ENCODE results near the gene ADAMTS17. TPM values are rescaled to one million over a fixed set of nuclear protein-coding genes. Genes with fewer than 3 reads are reported as not detected.

Gene ADAMTS17
- total RNA-seq, 4 donors from 2014 or later: 6.0 to 17.6 (median 8.2) TPM

DNA sequence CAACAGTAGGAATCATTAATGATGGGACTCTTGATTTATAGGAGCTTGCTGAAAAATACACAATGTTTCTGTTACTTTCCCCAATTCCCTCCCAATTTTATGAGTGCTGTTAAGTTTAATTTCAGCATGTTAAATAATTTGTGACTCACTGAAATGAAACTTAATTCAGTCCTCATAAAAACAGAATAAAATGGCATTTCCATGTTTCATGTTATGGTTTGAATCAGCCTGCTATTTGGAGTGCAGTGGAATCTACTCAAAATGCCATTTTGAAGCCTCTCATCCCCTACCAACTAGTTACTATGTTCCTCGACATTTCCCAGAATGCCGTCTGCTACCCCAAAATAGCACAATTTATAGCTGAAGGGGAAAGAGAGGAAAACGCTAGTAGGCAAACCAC, 237.5 kb downstream of the ADAMTS17 start:
- WGBS, 2 donors (ENCODE audit: low coverage in 1 of 2): 75 to 90% methylated on average over 3 of the region's 3 CpGs
- Histone ChIP-seq H3K27ac (no peak overlapping the region), H3K4me3 (no peak overlapping the region), H3K4me1 (no peaks in the 10 kb centered on the region), H3K27me3 (no peaks in the 10 kb centered on the region), H3K9me3 (no peaks in the 10 kb centered on the region), H3K36me3 (no peaks in the 10 kb centered on the region)
- intact Hi-C loops (cut with DNase I; ENCODE audit: low total_unique reads): no loop called here
- TF ChIP-seq POLR2A (IDR thresholded peaks at IDR 0.05) (no peak), POLR2AphosphoS5 (IDR thresholded peaks at IDR 0.05) (no peak), CTCF (IDR thresholded peaks at IDR 0.05) (no peak), EP300 (IDR thresholded peaks at IDR 0.05; ENCODE audit: low read depth) (no peak)
- in situ Hi-C loops (cut with MboI; ENCODE audit: low pct_ligation_motif_present in 1 of 4, low pct_unique_long_range_greater_than_20kb in 1 of 4, low sequenced_read_pairs in 3 of 4): no loop called here
- DNase-seq: no peak

DNA sequence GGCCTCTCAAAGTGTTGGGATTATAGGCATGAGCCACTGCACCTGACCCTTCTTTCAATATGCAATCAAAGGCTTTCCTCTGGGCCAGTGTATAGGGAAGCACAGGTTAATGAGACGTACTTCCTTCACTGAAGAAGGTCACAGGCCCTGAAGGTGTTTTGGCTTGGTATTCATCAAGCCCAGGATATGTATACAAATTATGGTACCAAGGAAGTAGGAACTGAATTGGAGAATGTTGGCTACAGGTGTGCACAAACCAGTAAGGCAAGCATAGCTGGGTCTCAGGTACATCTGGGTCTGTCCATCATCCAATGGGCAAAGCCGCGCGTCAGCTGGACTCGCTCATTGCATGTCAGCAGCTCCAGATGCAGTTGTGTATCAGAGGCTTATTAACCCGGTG, 237.9 kb downstream of the ADAMTS17 start:
- TF ChIP-seq CTCF (IDR thresholded peaks at IDR 0.05) (no peak), POLR2AphosphoS5 (IDR thresholded peaks at IDR 0.05) (no peak)
- H3K9me3 ChIP-seq: no peaks in the 10 kb centered on the region
- H3K36me3 ChIP-seq: no peaks in the 10 kb centered on the region
- in situ Hi-C loops (cut with MboI; ENCODE audit: low pct_ligation_motif_present in 1 of 4, low pct_unique_long_range_greater_than_20kb in 1 of 4, low sequenced_read_pairs in 3 of 4) (no loop called here), intact Hi-C loops (cut with DNase I; ENCODE audit: low total_unique reads) (no loop called here)
- DNase-seq: no peak
- H3K4me3 ChIP-seq: no peak overlapping the region
- WGBS, 2 donors (ENCODE audit: low coverage in 1 of 2): 71 to 94% methylated on average over 1 to 6 of the region's 6 CpGs
- H3K27me3 ChIP-seq: no peaks in the 10 kb centered on the region
- no peak overlapping the region for H3K27ac ChIP-seq
- no peaks in the 10 kb centered on the region for H3K4me1 ChIP-seq

GRCh38 chr15:100101426-100102089, 240.2 kb downstream of the ADAMTS17 start:
- WGBS, 2 donors (ENCODE audit: low coverage in 1 of 2): 88 to 93% methylated on average over 4 to 12 of the region's 12 CpGs
- Histone ChIP-seq H3K4me1 (no peaks in the 10 kb centered on the region), H3K27me3 (no peaks in the 10 kb centered on the region), H3K27ac (no peak overlapping the region), H3K4me3 (no peak overlapping the region), H3K9me3 (no peaks in the 10 kb centered on the region), H3K36me3 (no peaks in the 10 kb centered on the region)
- intact Hi-C loops (cut with DNase I; ENCODE audit: low total_unique reads) (no loop called here), in situ Hi-C loops (cut with MboI; ENCODE audit: low pct_ligation_motif_present in 1 of 4, low pct_unique_long_range_greater_than_20kb in 1 of 4, low sequenced_read_pairs in 3 of 4) (no loop called here)
- no peak for DNase-seq
- TF ChIP-seq EP300 (IDR thresholded peaks at IDR 0.05; ENCODE audit: low read depth) (no peak), CTCF (IDR thresholded peaks at IDR 0.05) (no peak), POLR2A (IDR thresholded peaks at IDR 0.05) (no peak), POLR2AphosphoS5 (IDR thresholded peaks at IDR 0.05) (no peak)

DNA sequence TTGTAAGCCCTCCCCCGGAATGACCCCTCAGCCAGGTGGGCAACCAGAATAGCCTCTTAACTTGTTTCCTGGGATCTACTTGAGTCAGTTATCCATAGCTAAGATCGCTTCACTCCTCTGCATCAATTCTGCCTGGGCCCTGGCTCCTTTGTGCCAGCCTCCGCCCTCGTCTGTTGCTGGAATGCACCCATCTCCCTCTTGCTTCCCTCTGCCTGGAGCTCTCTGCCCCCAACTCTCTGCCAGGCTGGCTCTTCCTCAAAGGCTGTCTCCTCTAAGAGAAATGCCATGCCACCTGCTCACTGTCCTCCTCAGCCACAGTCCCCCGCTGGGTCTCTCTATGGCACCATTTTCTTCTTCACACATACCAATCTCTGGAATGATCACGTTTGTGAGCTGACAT, 240.8 kb downstream of the ADAMTS17 start:
- TF ChIP-seq POLR2A (IDR thresholded peaks at IDR 0.05): no peak
- no peak for TF ChIP-seq CTCF (IDR thresholded peaks at IDR 0.05)
- no peak for TF ChIP-seq POLR2AphosphoS5 (IDR thresholded peaks at IDR 0.05)
- no peak for TF ChIP-seq EP300 (IDR thresholded peaks at IDR 0.05; ENCODE audit: low read depth)
- 76 to 81% methylated on average over 2 to 6 of the region's 6 CpGs for WGBS, 2 donors (ENCODE audit: low coverage in 1 of 2)
- H3K9me3 ChIP-seq: no peaks in the 10 kb centered on the region
- no peak overlapping the region for H3K4me3 ChIP-seq
- in situ Hi-C loops (cut with MboI; ENCODE audit: low pct_ligation_motif_present in 1 of 4, low pct_unique_long_range_greater_than_20kb in 1 of 4, low sequenced_read_pairs in 3 of 4): no loop called here
- no peaks in the 10 kb centered on the region for H3K4me1 ChIP-seq
- intact Hi-C loops (cut with DNase I; ENCODE audit: low total_unique reads): no loop called here
- H3K27ac ChIP-seq: no peak overlapping the region
- no peak for DNase-seq
- H3K36me3 ChIP-seq: no peaks in the 10 kb centered on the region
- H3K27me3 ChIP-seq: no peaks in the 10 kb centered on the region
